Measurements from ENCODE around the gene COBLL1. TPM values are rescaled to one million over a fixed set of nuclear protein-coding genes. Genes with fewer than 3 reads are reported as not detected.

The COBLL1 gene
- total RNA-seq, 1 experiment from 2014 or later, result 5.9 TPM

GRCh38 chr2:164821338-164821737 is 20.3 kb downstream of the COBLL1 start:
- no peaks in the 10 kb centered on the region for H3K4me1 ChIP-seq (ENCODE audit: insufficient read depth, low read length)
- H2BK12ac ChIP-seq (ENCODE audit: insufficient read length, low read depth, low read length), result no peak overlapping the region
- H2BK120ac ChIP-seq (ENCODE audit: low read depth, low read length, poor library complexity, severe bottlenecking), result no peak overlapping the region
- no peak for TF ChIP-seq CTCF (conservative IDR thresholded peaks at IDR 0.05)
- no peak overlapping the region for H3K56ac ChIP-seq (ENCODE audit: insufficient read length, low read depth, low read length)
- Mint-ChIP-seq H3K36me3 (ENCODE audit: insufficient read depth in 1 of 3, low read depth in 3 of 3) (no peaks in the 10 kb centered on the region), H3K4me3 (no peak overlapping the region), H3K27me3 (ENCODE audit: low read depth) (no peaks in the 10 kb centered on the region), H3K4me1 (no peaks in the 10 kb centered on the region), H3K27ac (no peak overlapping the region), H3K9me3 (no peaks in the 10 kb centered on the region)
- no peak overlapping the region for H4K91ac ChIP-seq (ENCODE audit: insufficient read length, low read depth, low read length)
- H2AK5ac ChIP-seq (ENCODE audit: insufficient read length, low read length), result no peak overlapping the region
- H3K79me1 ChIP-seq (ENCODE audit: insufficient read depth, low read depth, low read length, poor library complexity, severe bottlenecking), result no peaks in the 10 kb centered on the region
- DNase-seq, result no peak
- no peak overlapping the region for H2BK5ac ChIP-seq (ENCODE audit: insufficient read length, low read length)
- H3K23me2 ChIP-seq (ENCODE audit: insufficient read length, low read depth, low read length, poor library complexity, severe bottlenecking), result no peaks in the 10 kb centered on the region
- H3K27ac ChIP-seq (ENCODE audit: insufficient read length, low read depth, low read length), result no peak overlapping the region
- no peaks in the 10 kb centered on the region for H3K79me2 ChIP-seq (ENCODE audit: insufficient read depth, low read length)
- H3K9me3 ChIP-seq (ENCODE audit: control insufficient read depth, low read depth, low read length), result no peaks in the 10 kb centered on the region
- H3K27me3 ChIP-seq (ENCODE audit: insufficient read depth, low read length), result no peaks in the 10 kb centered on the region
- no peak overlapping the region for H3K23ac ChIP-seq (ENCODE audit: insufficient read length, low read depth, low read length)
- no peak overlapping the region for H3K14ac ChIP-seq (ENCODE audit: insufficient read depth, low read length)
- H4K5ac ChIP-seq (ENCODE audit: insufficient read length, low read depth, low read length), result no peak overlapping the region
- H4K8ac ChIP-seq (replicated peaks; ENCODE audit: insufficient read length, low read depth, low read length), result no peak overlapping the region
- H3K18ac ChIP-seq (ENCODE audit: insufficient read length, low read depth, low read length), result no peak overlapping the region
- no CpG with 5 or more reads among the region's 4 CpGs for WGBS (ENCODE audit: extremely low coverage, insufficient read length, low lambda C conversion rate)
- H3K4ac ChIP-seq (ENCODE audit: low read depth, low read length), result no peak overlapping the region
- H2AFZ ChIP-seq (ENCODE audit: low read length), result no peak overlapping the region
- H3K9ac ChIP-seq (ENCODE audit: extremely low read depth, insufficient read length, low read length), result no peak overlapping the region
- H3K4me2 ChIP-seq (ENCODE audit: insufficient read depth, insufficient read length, low read length), result no peak overlapping the region
- H3T11ph ChIP-seq (ENCODE audit: low read length), result no peak overlapping the region
- H4K20me1 ChIP-seq (ENCODE audit: control insufficient read depth, insufficient read depth, insufficient read length), result no peaks in the 10 kb centered on the region
- H2BK15ac ChIP-seq (ENCODE audit: low read depth, low read length), result no peak overlapping the region
- H2BK20ac ChIP-seq (ENCODE audit: low read depth, low read length, poor library complexity, severe bottlenecking), result no peak overlapping the region
